AG04449 (cell line): Measurements from ENCODE around the gene QRICH1.

ENCODE experiments used
- CTCF ChIA-PET: fragments of 350-600 bp; formaldehyde crosslinking; extraction: SDS; loops from one replicate; lab custom pipeline; 2021; ENCODE audit warnings: antibody characterized with exemption; lab: Yijun Ruan, JAX
- POLR2A ChIA-PET: fragments of 400-600, 350-600 bp; formaldehyde crosslinking; extraction: SDS; loops from one replicate; lab custom pipeline; 2020; ENCODE audit warnings: antibody characterized with exemption, inconsistent platforms; lab: Yijun Ruan, JAX
- DNase-seq: peaks from one replicate; pipeline ENCODE4 v3.0.0-alpha.2; 2010; ENCODE audit warnings: low read depth, low spot score
- H3K4me3 ChIP-seq: 2 replicates; pipeline ENCODE4 v1.5.1; 2011; ENCODE audit warnings: low read depth, mild to moderate bottlenecking, control low read depth, low read length
- TF ChIP-seq, protein P1 (sequence below): IDR thresholded peaks from one replicate; pipeline ENCODE4 v1.5.1; 2011; ENCODE audit warnings: mild to moderate bottlenecking, moderate library complexity, low read length, control low read depth, inconsistent platforms; ENCODE audit not compliant: insufficient read depth; ENCODE audit errors: missing control alignments

Gene QRICH1

DNA sequence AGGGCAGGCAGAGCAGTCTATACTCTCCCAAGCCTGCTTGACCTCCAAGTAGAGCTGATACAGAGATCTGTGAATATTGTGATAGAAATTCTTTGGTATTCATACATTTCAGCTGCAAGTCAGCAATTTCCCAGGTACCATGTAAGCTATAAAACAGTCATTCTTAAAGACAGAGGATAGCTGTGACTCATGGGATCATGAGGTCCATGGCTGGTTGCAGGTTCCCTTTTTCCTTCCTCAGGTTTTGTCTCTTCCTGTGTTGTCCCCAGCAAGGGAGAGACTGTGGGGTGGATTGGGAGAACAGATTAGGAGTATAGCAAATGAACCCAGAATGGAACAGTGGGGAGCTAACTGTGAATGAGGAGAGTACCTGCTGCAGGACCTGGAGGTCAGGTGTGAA is 109.2 kb downstream of the QRICH1 start:
- no peak for DNase-seq
- CTCF ChIA-PET = interaction anchor here (0.6 to 1.7 kb wide), 4 partner anchors 15 to 110 kb away, joined by 3 to 6 read pairs (median 4); partner anchors contain the start of genes IMPDH2 and NDUFAF3
- no peak overlapping the region for H3K4me3 ChIP-seq
- TF ChIP-seq, protein P1, sequence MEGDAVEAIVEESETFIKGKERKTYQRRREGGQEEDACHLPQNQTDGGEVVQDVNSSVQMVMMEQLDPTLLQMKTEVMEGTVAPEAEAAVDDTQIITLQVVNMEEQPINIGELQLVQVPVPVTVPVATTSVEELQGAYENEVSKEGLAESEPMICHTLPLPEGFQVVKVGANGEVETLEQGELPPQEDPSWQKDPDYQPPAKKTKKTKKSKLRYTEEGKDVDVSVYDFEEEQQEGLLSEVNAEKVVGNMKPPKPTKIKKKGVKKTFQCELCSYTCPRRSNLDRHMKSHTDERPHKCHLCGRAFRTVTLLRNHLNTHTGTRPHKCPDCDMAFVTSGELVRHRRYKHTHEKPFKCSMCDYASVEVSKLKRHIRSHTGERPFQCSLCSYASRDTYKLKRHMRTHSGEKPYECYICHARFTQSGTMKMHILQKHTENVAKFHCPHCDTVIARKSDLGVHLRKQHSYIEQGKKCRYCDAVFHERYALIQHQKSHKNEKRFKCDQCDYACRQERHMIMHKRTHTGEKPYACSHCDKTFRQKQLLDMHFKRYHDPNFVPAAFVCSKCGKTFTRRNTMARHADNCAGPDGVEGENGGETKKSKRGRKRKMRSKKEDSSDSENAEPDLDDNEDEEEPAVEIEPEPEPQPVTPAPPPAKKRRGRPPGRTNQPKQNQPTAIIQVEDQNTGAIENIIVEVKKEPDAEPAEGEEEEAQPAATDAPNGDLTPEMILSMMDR = no peak
- POLR2A ChIA-PET = interaction anchor here (0.5 kb wide), 1 partner anchor 459 kb away, joined by 4 read pairs; no protein-coding TSS in a partner anchor

DNA sequence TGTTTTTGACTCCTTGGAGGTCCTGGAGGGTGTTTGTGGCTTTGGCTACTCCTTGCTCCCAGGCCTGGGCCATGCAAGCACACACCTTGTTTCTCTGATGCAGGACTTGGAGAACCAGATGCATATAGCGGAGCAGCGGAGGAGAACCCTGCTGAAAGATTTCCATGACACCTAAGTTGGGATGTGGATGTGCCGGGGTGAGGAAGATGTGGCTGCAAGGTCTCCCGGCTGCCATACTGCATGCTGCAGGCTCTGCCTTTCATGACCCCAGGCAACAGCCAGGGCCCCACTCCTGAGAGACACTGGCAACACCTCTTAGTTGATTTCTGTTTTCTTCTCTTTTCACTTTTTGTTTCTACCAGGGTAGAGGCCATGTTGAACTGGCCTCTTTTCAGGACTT is 110.8 kb downstream of the QRICH1 start:
- ChIA-PET POLR2A (no interaction called here), CTCF (no interaction called here)
- no peak for DNase-seq
- TF ChIP-seq, protein P1 = no peak
- H3K4me3 ChIP-seq = no peak overlapping the region

DNA sequence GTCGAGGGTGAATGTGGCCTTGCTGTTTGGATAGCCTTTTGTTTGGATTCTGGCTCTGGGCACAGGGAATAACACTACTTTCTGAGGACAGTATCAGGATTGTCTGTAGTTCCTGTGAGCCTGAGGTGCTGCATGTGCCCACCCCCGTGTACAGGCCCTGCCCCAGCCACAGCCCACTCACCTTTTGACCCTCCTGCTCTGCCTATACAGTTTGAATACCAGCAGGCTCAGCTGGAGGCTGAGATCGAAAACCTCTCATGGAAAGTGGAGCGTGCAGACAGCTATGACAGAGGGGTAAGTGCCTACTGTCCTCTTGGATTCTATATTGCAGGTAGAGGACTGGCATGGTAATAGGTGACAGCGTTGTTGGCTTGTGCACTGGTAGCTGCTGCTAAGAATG is 111.2 kb downstream of the QRICH1 start:
- no peak for DNase-seq
- no peak overlapping the region for H3K4me3 ChIP-seq
- POLR2A ChIA-PET = no interaction called here
- TF ChIP-seq, protein P1 = no peak
- CTCF ChIA-PET = no interaction called here

DNA sequence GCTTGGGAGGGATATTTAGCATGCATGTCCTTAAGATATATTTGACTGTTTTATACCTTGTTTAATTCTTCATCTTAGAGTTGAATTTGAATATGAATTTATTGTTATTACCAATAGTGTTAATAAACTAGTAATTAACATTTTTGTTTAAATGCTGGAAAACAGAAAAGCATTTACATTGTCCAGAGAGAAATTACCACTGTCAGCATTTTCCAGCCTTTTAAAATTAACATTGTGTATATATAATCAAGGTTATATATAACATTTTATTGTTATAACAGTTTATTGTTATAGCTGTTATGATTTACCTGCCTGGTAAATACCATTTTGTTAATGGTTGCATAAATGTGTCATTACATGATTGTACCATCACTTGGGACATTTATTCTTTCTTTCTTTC is 111.9 kb downstream of the QRICH1 start:
- TF ChIP-seq, protein P1 = no peak
- H3K4me3 ChIP-seq = no peak overlapping the region
- POLR2A ChIA-PET = no interaction called here
- CTCF ChIA-PET = no interaction called here
- DNase-seq = no peak

DNA sequence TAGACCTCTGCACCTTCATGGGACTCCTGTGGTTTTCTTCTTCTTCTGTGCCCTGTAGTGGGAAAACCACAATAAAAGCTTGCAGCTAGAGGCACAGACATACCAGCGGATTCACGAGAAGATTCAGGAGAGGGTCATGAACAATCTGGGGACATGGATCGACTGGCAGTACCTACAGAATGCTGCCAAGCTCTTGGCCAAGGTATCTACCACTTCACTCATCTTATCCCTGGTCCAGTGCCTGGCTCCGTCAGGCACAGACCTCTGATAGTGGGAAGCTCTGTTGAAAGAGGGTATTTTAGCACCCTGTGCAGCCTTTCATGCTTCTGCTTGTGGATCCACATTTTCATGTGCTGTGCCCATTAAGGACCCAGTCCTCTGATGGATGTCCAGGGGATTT is 113.6 kb downstream of the QRICH1 start:
- TF ChIP-seq, protein P1 = no peak
- DNase-seq = no peak
- ChIA-PET CTCF (interaction anchor here (0.9 kb wide), 1 partner anchor 14 kb away, joined by 3 read pairs; no protein-coding TSS in a partner anchor), POLR2A (no interaction called here)
- no peak overlapping the region for H3K4me3 ChIP-seq
